ENCODE results near the gene CMA1. TPM values are rescaled to one million over a fixed set of nuclear protein-coding genes. Genes with fewer than 3 reads are reported as not detected.
A peak's percentile ranks its signal among the peaks of the same experiment; 100 is the strongest.
"Not testable (repeated sequence)": the region's sequence is repeated elsewhere in the genome, so short reads cannot be mapped to it uniquely, and the experiment has no call there.

CMA1 gene
- total RNA-seq, 2 donors from 2014 or later = not detected

DNA sequence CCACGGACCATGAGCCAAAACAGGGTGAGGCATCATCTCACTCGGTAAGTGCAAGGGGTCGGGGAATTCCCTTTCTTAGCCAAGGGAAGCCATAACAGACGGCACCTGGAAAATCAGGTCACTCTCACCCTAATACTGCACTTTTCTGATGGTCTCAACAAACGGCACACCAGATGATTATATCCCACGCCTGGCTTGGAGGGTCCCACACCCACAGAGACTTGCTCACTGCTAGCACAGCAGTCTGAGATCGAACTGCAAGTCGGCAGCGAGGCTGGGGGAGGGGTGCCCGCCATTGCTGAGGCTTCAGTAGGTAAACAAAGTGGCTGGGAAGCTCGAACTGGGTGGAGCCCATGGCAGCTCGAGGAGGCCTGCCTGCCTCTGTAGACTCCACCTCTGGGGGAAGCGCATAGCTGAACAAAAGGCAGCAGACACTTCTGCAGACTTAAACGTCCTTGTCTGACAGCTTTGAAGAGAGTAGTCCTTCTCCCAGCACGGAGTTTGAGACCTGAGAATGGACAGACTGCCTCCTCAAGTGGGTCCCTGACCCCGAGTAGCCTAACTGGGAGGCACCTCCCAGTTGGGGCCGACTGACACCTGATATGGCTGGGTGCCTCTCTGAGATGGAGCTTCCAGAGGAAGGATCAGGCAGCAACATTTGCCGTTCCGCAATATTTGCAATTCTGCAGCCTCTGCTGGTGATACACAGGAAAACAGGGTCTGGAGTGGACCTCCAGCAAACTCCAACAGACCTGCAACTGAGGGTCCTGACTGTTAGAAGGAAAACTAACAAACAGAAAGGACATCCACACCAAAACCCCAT is 16.3 kb downstream of the CMA1 start:
- H3K9me3 Mint-ChIP-seq; H3K27me3 Mint-ChIP-seq (ENCODE audit: low read depth); ATAC-seq (replicated peaks in 1 of 2); H3K4me1 Mint-ChIP-seq (ENCODE audit: low read depth); H3K27ac Mint-ChIP-seq; H3K4me3 Mint-ChIP-seq; DNase-seq; H3K36me3 Mint-ChIP-seq (ENCODE audit: insufficient read depth in 2 of 2): not testable (repeated sequence)

DNA sequence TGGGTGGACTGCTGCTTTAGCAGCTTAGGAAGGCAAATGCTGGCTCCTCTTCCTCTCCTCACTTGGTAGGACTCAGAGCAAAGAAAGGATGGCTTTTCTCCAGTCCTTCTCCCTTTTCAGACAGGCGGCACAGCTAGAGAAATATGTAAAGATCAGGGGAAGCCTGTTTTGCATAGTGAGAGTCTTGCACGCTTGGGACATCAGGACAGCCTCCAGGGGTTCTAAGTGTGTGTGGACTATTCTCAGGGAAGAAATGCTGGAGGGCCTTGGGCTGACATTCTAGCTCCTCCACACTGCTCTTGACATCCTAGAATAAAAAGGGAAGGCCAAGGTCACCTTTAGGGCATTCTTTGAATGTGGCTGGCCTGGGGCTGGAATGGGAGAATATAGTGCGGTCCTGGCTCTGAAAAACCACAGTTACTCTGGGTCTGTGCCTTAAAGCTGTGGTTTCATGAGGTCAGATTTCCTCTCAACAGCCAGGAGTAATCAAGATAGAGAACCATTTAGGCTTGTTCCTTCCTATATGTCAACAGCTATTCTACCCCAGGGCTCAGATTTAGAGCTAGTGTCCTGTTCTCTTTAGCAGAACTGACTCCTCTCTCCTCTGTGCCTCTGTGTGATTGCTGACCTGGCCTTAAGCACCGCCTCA is 24.3 kb downstream of the CMA1 start:
- peak; percentile 59 to 61 for ATAC-seq (replicated peaks in 1 of 2)
- peak overlapping the region; percentile 73 for H3K27ac Mint-ChIP-seq
- H3K4me3 Mint-ChIP-seq = peak overlapping the region in 1 of 2 donors; percentile 56
- DNase-seq = no peak
- H3K27me3 Mint-ChIP-seq (ENCODE audit: low read depth) = no peaks in the 10 kb centered on the region
- peaks cover 31% of the 10 kb centered on the region for H3K4me1 Mint-ChIP-seq (ENCODE audit: low read depth)
- no peaks in the 10 kb centered on the region for H3K36me3 Mint-ChIP-seq (ENCODE audit: insufficient read depth in 2 of 2)
- no peaks in the 10 kb centered on the region for H3K9me3 Mint-ChIP-seq

DNA sequence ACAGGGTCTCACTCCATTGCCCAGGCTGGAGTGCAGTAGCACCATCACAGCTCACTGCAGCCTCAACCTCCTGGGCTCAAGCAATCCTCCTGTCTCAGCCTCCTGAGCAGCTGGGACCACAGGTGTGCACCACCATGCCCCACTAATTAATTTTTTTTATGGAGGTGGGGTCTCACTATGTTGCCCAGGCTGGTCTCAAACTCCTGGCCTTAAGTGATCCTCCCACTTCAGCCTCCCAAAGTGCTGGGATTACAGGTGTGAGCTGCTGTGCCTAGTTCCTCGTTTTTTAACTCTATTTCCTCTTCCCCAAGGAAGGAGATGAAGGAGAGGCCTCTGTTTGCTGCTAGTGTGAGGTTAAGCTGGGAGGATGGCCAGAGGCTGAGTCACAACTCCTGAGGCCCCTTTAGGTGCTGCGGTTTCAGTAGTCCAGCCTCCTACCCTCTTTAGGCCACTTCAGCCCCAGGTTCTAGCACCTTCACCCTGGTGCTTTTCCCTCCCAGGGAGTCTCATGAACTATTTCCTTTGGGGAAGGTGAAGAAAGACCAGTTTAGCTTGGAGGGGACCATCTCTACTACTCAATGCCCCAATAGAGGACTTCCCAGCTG is 25.3 kb downstream of the CMA1 start:
- H3K36me3 Mint-ChIP-seq (ENCODE audit: insufficient read depth in 2 of 2); H3K4me3 Mint-ChIP-seq; DNase-seq; H3K9me3 Mint-ChIP-seq; ATAC-seq (replicated peaks in 1 of 2); H3K27me3 Mint-ChIP-seq (ENCODE audit: low read depth); H3K27ac Mint-ChIP-seq: not testable (repeated sequence)
- peaks cover 31% of the 10 kb centered on the region for H3K4me1 Mint-ChIP-seq (ENCODE audit: low read depth)

- Mint-ChIP-seq H3K36me3 (ENCODE audit: insufficient read depth in 2 of 2) (no peaks in the 10 kb centered on the region), H3K4me1 (ENCODE audit: low read depth) (peaks cover 31% of the 10 kb centered on the region), H3K4me3 (peak overlapping the region; percentile 61 to 66), H3K27me3 (ENCODE audit: low read depth) (no peaks in the 10 kb centered on the region), H3K9me3 (no peaks in the 10 kb centered on the region), H3K27ac (peak overlapping the region; percentile 52)
- peak; percentile 58 to 66 for DNase-seq
- peak; percentile 87 to 90 for ATAC-seq (replicated peaks in 1 of 2)
Observed at GRCh38 chr14:24481622-24482324, 26.3 kb downstream of the CMA1 start.

DNA sequence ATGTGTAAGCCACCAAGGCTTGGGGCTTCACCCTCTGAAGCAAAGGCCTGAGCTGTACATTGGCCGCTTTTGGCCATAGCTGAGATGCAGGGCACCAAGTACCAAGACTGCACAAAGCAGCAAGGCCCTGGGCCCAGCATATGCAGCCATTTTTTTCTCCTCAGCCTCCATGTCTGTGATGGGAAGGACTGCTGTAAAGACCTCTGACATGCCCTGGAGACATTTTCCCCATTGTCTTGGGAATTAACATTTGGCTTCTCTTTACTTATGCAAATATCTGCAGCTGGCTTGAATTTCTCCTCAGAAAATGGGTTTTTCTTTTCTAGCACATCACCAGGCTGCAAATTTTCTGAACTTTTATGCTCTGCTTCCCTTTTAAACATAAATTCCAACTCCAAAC is 28.1 kb downstream of the CMA1 start:
- not testable (repeated sequence) for H3K27me3 Mint-ChIP-seq (ENCODE audit: low read depth); H3K27ac Mint-ChIP-seq; H3K36me3 Mint-ChIP-seq (ENCODE audit: insufficient read depth in 2 of 2); H3K9me3 Mint-ChIP-seq; DNase-seq; H3K4me3 Mint-ChIP-seq; ATAC-seq (replicated peaks in 1 of 2)
- peaks cover 31% of the 10 kb centered on the region for H3K4me1 Mint-ChIP-seq (ENCODE audit: low read depth)

- Mint-ChIP-seq H3K9me3 (peaks cover 2 to 3% of the 10 kb centered on the region in 2 donors), H3K4me1 (ENCODE audit: low read depth) (no peaks in the 10 kb centered on the region), H3K27me3 (ENCODE audit: low read depth) (no peaks in the 10 kb centered on the region), H3K27ac (no peak overlapping the region), H3K36me3 (ENCODE audit: insufficient read depth in 2 of 2) (peaks cover 0 to 2% of the 10 kb centered on the region in 2 donors), H3K4me3 (no peak overlapping the region)
- ATAC-seq (replicated peaks in 1 of 2) (no peak), DNase-seq (no peak)
Observed at GRCh38 chr14:24475261-24475660, 32.8 kb downstream of the CMA1 start.

DNA sequence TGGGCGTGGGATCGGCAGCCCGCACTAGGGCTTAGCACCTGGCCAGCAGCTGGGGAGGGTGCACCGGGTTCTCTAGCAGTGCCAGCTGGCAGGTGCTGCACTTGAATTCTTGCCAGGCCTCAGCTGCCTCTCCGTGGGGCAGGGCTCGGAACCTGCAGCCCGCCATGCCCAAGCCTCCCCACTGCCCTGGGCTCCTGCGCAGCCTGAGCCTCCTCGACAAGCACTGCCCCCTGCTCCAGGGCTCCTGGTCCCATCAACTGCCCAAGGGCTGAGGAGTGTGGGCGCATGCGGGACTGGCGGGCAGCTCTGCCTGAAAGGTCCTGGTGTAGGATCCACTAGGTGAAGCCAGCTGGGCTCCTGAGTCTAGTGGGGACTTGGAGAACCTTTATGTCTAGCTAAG is 34.9 kb downstream of the CMA1 start:
- H3K36me3 Mint-ChIP-seq (ENCODE audit: insufficient read depth in 2 of 2) = peaks cover 0 to 2% of the 10 kb centered on the region in 2 donors
- ATAC-seq (replicated peaks in 1 of 2) (no peak), DNase-seq (no peak)
- peaks cover 2 to 3% of the 10 kb centered on the region in 2 donors for H3K9me3 Mint-ChIP-seq
- H3K4me3 Mint-ChIP-seq = no peak overlapping the region
- H3K4me1 Mint-ChIP-seq (ENCODE audit: low read depth) = no peaks in the 10 kb centered on the region
- no peaks in the 10 kb centered on the region for H3K27me3 Mint-ChIP-seq (ENCODE audit: low read depth)
- H3K27ac Mint-ChIP-seq = no peak overlapping the region

DNA sequence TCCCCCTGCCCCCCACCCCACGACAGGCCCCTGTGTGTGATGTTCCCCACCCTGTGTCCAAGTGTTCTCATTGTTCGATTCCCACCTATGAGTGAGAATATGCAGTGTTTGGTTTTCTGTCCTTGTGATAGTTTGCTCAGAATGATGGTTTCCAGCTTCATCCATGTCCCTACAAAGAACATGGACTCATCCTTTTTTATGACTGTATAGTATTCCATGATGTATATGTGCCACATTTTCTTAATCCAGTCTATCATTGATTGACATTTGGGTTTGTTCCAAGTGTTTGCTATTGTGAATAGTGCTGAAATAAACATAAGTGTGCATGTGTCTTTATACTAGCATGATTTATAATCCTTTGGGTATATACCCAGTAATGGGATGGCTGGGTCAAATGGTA is 37.6 kb downstream of the CMA1 start:
- DNase-seq; H3K36me3 Mint-ChIP-seq (ENCODE audit: insufficient read depth in 2 of 2); H3K27me3 Mint-ChIP-seq (ENCODE audit: low read depth); H3K4me1 Mint-ChIP-seq (ENCODE audit: low read depth); H3K4me3 Mint-ChIP-seq; ATAC-seq (replicated peaks in 1 of 2); H3K27ac Mint-ChIP-seq; H3K9me3 Mint-ChIP-seq: not testable (repeated sequence)

DNA sequence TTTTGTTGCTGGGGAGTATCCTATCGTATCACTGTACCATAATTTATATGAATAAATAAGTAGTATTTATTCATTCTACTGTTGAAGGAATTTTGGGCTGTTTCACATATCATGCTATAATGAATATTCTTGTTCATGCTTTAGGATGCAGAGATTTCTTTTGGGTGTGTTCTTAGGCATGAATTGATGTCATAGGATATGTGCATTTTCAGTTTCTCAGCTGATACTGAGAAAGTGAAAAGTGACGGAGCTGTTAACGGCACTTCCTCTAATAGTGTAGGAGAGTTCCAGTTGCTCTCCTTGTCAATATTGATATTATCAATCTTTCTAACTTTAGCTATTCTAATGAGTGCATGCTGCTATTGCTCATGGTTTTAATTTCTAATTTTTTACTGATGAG is 42.3 kb downstream of the CMA1 start:
- Mint-ChIP-seq H3K36me3 (ENCODE audit: insufficient read depth in 2 of 2) (peaks cover 0 to 2% of the 10 kb centered on the region in 2 donors), H3K4me3 (no peak overlapping the region), H3K27me3 (ENCODE audit: low read depth) (no peaks in the 10 kb centered on the region), H3K27ac (no peak overlapping the region), H3K9me3 (peaks cover 3 to 4% of the 10 kb centered on the region in 2 donors), H3K4me1 (ENCODE audit: low read depth) (peaks cover 34% of the 10 kb centered on the region)
- ATAC-seq (replicated peaks in 1 of 2) = no peak
- DNase-seq = no peak

- H3K27ac Mint-ChIP-seq = no peak overlapping the region
- no peaks in the 10 kb centered on the region for H3K27me3 Mint-ChIP-seq (ENCODE audit: low read depth)
- H3K4me3 Mint-ChIP-seq = no peak overlapping the region
- H3K36me3 Mint-ChIP-seq (ENCODE audit: insufficient read depth in 2 of 2) = peaks cover 0 to under 1% of the 10 kb centered on the region in 2 donors
- peaks cover 34% of the 10 kb centered on the region for H3K4me1 Mint-ChIP-seq (ENCODE audit: low read depth)
- DNase-seq = no peak
- peaks cover under 1 to 3% of the 10 kb centered on the region in 2 donors for H3K9me3 Mint-ChIP-seq
- peak in 1 of 2 donors; percentile 19 for ATAC-seq (replicated peaks in 1 of 2)
Observed at GRCh38 chr14:24465368-24465767, 42.7 kb downstream of the CMA1 start.

GRCh38 chr14:24463884-24464785 is 43.9 kb downstream of the CMA1 start:
- no peaks in the 10 kb centered on the region for H3K27me3 Mint-ChIP-seq (ENCODE audit: low read depth)
- H3K36me3 Mint-ChIP-seq (ENCODE audit: insufficient read depth in 2 of 2) = no peaks in the 10 kb centered on the region
- ATAC-seq (replicated peaks in 1 of 2) (no peak), DNase-seq (no peak)
- H3K27ac Mint-ChIP-seq = peak overlapping the region; percentile 55
- peaks cover 34% of the 10 kb centered on the region for H3K4me1 Mint-ChIP-seq (ENCODE audit: low read depth)
- peak overlapping the region; percentile 3 to 18 for H3K4me3 Mint-ChIP-seq
- peaks cover 0 to 2% of the 10 kb centered on the region in 2 donors for H3K9me3 Mint-ChIP-seq

Data from activated T-cell treated with anti-CD3 and anti-CD28 coated beads, Interleukin-2, amount 50 U/mL, for 72 hours (primary cell).